Measurements from ENCODE around the gene FGF14.
"Not testable (repeated sequence)": the region's sequence is repeated elsewhere in the genome, so short reads cannot be mapped to it uniquely, and the experiment has no call there.

Gene FGF14

DNA sequence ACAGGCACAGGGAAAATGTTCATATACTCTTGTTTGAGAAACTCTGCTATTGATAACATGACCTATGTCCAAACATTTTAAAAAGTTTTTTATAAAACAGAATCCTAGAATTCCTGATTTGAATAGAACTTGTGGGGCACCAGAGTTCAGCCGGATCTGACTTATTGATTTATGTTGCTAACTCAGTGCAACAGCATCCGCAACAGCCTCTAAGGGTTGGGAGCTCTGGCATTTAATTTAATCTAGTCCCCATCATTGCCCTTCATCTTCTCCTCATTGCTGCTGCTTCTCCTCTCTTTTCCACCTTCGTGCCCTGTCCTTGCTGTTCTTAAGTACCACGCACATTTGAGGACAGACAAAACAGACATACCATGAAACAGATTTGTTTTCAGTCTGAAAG is 214.5 kb downstream of the FGF14 start:
- no peak for DNase-seq

DNA sequence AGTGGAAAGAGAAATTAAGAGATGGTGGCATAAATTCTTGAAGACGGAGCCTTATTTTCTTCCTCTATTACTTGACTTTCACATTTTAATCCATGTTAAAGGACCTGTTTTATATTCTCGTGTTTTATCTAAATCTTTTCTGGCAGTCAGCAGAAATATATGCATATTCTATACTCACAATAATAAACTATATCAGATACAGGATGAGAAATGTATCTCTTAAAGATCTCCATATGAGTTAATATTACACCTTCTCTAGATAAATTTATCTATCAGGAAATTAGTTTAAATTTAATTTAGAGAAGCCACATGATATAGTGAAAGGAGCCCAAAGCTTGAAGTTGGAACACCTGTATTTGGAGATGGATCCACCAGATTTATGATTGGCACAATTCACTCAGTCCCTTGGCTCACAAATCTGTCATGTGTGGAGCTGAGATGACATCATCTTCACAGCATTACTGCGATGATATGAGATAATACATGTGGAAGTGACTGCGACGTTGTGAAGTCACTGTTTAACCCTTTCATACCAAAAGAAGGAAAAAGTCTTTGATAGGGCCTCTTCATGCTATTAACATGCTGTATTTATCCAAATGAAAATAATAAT is 216.4 kb downstream of the FGF14 start:
- DNase-seq: no peak

DNA sequence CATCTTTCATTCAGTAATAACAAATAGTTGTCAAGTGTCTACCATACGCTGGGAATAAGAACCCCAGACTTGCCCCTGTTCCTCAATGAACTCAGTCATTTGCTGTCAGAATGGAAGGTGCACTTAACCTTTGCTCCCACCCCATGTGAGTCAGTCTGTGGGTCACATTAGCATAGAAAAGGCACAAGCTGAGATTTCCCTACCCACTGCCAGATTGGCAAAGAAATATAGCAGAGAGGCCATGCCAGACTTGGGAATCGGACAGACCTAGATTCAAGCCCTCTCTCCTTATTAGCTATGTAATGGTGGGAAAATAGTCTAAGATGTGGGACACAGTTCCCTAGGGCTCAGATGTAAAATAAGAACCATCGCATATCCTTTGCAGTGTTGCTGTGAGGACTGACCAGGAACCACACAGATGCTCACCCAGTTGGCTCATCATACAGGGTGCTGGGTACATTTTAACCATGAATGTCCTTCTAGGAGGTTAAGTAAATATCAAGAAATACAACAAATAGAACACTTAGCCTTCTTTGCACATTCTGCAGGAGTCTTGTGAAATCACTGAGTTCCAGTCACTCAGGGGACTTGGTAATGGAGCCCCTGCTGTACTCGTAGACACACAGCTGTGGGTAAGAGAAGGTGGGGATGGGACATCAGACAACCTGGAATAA is 218.2 kb downstream of the FGF14 start:
- no peak for DNase-seq

DNA sequence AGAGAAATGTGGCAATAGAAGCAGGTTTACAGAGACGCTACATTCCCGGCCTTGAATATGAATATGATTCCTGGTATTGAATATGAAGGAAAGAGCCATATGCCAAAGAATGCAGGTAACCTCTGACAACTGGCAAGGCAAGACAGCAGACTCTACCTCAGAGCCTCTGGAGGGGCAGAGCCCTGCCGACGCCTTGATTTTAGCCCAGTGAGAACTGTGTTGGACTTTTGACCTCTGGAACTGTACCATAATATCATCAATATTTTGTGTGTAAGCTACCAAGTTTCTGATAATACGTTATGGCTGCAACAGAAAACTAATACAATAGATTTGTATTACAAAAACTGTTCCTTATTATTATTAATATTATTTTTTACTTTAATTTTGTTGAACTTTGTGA is 219.7 kb downstream of the FGF14 start:
- no peak for DNase-seq

DNA sequence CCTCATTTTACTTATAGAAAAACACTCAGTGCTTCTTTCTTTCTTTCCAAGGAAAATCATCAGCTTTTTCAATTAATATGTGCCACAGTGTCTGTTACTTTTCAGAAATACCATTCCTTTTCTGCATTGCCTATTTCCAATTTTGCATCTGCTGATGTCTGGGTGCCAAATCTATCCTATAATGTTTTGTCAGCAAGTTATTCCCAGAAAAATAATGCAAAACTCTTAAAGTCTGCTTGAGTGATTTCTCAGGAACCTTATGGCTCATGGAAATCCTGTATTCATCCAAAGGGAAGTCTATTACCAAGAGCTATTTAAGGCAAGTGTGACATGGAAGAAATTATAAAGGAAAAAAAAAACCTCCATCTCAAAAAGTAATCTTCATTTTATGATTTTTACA is 224.4 kb downstream of the FGF14 start:
- no peak for DNase-seq

DNA sequence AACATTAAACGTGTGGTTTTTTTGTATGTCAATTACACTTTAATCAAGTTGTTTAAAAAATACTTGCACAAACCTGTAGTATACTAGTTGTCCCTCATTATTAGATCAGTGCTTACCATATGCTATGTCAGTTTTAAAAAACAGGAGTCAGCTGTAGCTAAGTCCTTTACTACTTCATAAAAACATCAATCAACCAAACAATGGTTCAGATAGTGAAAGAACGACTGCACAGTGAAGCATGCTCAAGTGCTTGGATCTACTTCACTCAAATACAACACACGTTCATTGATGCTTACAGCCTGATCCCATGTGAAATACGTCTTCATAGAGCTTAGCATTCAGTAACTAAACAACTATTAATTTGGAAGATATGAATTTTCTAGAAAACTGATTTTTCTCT is 225.0 kb downstream of the FGF14 start:
- no peak for DNase-seq

DNA sequence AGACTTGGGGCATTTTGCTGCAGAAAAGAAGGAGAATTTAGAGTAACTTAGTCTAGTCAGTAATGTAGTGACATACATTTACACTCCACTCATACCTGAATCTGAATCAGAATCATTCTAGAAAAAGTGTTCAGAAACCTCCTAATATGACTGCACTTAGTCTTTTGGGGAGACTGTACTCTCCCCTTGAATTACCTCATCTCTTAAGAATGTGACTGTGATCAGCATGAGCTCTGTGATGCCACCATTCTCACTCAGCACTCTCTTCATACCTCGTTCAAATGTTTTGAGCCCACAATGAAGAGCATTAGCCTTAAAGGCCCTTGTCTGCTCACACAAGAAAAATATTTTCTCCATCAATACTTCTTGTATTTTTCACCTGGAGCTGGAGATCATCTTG is 229.4 kb downstream of the FGF14 start:
- DNase-seq: no peak

DNA sequence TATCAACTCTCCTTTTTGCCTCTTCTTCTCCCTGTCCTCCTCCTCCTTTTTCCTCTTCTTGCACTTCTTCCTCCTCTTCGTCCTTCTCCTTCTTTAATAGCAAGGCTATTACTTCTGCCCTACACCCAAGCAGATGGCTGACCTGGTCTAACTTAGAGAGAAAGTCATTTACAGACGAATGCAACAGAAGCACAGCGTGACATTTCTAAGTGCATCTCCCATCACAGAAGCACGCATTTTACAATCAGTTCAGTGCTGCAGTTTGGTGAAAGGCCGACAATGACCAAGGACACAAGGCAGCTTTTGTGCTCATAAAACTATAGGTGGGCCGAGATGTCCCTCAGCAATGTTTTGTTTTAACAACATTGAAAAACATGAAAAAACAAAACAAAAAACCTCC is 231.5 kb downstream of the FGF14 start:
- no peak for DNase-seq

DNA sequence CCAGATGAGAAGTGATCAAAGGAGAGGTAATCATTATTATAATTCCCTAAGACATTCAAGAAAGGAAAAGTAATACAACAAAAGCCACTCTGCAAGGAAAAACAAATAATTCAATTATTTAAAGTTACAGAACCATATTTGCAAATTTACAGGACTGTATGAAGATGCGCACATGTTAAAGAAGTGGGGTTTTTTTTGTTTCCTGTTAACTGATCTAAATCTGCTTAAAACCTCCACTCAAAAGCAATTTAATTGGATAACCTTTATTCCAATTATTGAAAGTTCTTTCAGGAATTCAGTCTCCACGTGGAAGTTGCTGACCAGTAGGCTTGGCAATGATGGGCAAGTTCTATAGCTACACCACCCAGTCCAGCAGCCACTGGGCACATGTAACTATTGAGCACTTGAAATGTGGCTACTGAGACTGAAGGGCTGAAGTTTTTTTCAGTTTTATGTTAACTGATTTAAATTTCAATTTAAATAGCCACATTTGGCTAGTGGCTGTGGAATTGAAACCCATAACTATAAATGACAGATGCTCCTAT is 232.3 kb downstream of the FGF14 start:
- no peak for DNase-seq

DNA sequence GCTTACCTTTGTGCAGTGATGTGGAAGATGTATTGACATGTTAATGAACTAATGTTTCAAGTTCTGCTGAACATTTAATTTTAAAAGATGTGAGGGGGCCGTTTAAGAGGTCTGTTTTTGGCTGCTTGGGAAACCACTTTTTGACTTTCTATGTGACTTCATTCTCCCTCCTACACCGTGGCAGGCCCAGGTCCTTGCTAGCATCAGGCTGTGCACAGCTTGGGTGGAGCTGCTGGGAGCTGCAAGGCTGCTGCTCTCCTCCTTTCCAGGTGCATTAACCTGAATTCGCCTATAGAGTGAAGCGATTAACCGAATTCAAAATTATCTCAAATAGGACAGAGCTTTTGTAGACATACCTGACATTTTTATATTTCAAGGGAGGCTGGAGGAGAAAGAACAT is 249.1 kb downstream of the FGF14 start:
- DNase-seq: no peak

DNA sequence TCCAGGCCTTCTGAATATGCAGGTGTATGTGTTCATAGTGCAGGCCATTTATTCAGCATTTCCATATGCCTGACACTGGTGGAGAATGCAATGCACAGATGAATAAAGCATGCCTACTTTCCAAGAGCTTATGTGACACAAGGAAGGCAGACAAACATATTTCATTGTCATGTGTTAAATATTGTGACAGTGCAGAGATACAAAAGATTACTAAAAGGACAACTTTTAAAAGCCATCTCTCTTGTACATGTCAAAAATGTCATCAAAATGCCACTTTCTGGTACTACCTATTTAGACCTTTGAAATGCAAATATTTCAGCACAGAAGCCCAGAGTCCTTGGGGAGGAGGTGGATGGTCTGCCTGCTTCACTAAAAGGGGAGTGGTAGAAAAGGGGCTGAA is 254.5 kb downstream of the FGF14 start:
- DNase-seq: no peak

DNA sequence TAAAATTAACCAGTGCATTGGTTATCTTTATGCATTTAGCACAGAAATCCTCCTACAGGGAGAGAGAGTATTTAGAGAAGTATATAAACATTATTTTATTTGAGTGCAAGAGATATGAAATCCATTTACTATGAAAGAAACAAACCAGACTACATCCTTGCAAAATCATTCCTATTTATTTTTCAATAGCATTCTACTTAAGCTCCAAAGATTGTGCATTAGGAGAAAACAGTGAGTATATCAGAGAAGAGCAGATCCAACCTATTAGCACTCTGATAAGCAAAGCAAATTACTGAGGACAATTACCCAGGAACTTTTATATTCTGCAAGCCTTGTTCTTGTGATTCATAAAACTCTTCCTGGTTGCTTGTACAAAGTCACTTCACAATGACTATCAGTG is 256.1 kb downstream of the FGF14 start:
- DNase-seq: no peak

DNA sequence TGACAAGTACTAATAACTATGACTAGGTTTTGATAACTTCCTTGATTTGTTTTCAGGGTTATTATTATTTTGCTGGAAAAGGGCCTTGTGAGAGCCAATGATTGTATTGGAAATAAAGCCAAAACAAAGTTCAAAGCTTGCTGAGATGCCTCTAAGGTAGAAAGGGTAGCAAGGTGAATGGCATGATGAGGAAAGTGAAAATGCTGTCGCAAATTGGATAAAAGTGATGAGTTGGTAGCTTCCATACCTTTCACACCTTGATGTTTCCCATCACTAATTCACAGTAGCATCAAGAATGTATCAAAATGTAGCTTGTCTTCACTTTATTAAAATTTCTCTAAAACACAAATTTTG is 259.4 kb downstream of the FGF14 start:
- DNase-seq: no peak

DNA sequence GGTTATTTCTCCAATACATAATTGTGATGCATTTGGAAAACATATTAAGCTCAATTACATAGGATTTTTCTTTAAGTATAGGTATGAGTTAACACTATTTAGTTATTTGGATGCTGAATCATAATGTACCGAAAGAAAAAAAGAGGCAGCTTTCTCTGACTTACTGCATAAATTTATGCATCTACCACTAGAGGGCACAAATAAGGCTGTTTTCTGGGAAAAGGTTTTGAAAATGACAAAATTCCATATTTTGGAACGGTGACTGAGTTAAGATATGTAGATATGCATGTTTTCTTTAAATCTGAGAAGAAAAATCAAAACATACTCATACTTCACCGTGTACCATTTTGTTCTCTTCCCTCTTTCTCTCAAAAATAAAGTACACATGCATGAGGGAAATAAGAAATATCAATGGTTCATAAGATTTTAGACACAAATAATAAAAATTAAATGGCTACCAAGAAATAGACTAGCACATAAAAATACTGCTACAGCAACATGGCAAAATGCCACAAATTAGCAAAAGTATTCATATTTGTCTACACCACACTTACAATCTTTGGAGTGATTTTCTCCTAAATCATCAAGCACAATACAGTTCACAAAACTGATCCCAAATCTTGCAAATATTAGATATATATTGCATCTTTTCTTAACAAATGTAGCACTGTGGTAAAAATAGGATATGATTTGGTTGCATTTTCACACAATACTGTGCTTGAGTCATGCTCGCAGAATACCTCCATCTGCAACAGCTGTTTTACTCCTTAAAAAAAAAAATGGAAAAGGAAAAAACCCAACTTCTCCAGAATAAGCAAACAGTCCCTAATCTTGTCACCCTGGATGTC is 260.0 kb downstream of the FGF14 start:
- DNase-seq: peak; percentile 24

DNA sequence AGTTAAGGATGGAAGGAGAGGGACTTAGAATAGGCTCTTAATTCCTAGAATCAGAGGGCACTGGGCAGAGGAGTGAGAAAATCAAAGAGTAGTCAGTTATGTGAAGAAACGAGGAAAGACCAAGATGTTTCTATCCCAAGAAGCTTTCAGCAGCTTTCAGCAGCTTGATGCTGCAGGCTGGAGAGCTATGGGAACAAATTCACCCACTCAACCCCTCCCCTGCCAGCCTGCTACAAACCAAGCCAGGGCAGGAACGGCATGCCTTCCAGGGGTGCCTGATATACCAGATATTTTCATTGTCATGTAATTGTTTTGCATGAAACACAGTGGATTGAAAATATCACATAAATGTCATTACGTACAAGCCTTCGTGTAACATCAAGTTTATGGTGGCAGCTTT is 262.2 kb downstream of the FGF14 start:
- no peak for DNase-seq

DNA sequence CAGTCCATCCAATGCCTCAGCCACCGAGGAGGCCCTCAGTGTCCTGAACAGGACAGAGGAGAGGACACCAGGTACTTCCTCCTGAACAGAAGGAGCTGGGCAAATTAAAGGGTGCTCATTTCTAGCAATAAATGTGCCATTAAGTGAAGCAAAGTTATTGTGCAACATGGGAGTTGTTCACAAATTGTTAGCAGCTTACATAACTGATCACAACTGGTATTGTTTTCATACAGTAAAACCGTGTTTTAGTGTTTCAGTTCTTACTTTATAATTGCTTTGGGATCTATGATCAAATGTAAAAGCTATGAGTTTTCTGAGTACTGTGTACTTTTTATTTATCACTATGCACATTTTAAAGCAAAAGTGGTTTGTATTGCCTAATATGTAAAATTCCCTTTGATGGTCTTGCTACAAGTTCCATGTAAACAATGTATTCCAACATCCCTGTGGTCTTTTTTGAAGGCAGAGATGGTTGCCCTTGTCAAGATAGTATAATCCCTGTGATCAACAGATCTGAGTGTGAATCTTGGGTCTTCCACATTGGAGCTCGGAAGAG is 263.1 kb downstream of the FGF14 start:
- DNase-seq: no peak

DNA sequence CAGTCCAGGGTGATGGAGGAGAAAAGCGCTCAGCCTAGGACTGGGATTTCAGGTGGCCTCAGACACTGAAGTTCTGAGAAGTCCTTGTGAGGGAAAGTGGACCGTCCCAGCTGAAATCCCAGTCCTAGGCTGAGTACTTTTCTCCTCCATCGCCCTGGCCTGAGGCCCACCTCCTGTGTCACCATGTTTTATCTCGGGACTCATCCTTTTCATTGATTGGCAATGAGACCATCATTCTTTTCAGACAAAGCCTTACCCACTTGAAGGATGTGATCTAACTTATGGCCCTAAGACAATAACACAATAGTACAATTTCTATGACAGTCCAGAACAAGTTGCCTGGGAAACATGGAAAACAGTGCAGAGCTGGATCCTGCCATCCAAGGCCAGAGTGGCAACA is 263.9 kb downstream of the FGF14 start:
- not testable (repeated sequence) for DNase-seq

DNA sequence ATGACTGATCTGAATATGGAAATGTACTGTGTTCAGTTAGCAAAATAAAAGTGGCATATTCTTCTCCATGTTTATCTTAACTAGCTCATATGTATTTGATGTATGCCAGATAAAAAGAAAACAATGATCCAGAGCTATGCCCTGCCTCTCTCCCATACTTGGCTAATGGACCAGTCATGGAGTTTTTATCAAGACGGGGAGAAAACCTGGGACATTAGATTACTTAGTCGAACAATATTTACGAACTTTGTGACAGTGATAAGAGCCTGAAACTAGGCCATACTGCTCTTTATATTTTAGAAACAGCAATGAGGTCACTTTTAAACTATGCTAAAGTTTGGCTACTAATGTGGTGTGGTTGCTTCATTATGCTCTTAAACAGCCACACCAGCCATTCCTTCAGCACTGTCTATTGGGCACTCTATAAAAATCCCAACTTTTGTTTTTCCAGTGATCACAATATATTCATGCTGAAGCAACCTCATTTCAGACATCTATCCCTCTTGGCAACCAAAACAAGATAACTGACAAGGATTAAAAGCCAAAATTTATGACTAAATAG is 265.0 kb downstream of the FGF14 start:
- DNase-seq: no peak

DNA sequence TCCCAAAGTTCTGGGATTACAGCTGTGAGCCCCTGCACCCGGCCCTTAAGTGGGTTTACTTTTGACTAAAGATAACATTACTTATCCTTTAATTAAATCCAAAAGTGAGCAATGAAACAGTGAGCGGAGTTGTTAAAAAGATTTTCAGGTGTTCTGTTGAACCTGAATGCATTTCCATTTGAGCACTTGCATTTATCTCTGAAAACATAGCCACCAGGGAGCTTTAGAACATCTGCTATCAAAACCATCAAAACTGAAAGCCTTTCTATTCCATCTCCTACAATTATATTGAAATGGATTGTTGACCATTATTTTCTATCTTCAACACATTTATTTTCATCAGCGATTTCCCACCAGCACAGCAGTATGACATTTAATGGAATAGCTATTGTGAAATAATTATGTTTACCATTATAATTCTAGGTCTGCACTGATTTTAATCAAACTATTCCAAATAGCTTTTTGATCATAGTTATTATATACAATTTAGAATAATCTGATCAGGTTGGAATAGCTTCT is 269.0 kb downstream of the FGF14 start:
- no peak for DNase-seq

DNA sequence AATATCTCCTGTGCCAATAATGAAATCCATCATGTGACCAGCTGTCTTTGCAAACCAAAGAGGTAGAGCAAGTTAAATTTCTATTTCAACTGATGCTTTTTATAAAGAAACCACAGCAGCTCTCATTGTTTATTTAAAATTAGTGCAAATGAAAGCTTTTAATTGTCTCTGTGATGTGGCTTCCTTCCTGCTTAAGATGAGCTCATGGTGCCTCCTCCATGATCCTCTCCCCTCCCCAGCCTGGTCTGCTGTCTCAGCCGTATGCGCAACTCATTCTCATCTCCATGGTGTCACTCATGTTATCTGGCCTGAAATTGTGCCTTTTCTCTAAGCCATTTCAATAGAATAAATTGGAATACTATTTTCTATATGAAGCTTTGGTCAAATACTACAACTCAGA is 270.6 kb downstream of the FGF14 start:
- DNase-seq: no peak

DNA sequence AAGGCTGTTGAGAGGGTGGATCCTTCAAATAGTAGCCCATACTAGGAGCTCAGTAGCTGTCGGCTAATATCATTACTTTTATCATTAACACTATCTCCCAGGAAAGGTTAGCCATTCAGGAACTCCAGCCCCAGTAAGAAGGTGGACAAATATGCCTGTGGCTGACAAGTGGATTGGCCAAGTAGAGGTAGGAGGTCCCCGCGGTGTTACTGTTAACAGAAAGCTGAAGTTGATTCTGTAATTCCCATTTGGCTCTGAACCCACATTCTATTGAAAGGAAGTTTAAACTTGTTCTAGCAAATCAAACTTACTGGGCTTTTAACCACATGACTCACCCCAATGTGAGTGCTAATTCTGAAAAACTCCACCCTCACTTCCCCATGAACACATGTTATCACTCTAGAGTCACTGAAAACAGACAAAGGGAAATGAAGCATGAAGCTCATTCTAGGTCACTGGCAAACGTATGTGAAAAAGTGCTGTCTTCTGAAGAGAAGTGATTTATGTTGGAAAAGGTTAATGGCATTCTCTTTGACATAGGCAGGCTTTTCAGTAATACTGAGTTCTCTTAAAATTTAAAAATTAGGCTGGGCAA is 273.5 kb downstream of the FGF14 start:
- DNase-seq: peak; percentile 65

DNA sequence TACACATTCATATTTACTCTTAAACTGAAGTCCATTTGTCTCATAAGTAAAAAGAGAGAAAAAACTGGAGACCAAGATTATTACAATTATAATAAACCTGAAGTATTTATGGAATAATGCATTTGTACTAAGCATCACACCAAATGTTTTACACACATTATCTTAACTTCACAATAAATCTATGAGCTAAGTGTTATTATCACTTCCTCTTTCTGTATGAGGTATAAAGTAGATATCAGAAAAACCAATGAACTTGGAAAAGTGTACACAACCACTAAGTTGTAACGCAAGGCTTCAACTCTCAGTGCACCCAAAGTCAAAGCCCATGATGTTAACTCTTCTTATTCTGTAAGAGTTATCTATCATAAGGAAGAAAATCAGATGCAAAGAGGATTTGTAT is 274.7 kb downstream of the FGF14 start:
- no peak for DNase-seq

DNA sequence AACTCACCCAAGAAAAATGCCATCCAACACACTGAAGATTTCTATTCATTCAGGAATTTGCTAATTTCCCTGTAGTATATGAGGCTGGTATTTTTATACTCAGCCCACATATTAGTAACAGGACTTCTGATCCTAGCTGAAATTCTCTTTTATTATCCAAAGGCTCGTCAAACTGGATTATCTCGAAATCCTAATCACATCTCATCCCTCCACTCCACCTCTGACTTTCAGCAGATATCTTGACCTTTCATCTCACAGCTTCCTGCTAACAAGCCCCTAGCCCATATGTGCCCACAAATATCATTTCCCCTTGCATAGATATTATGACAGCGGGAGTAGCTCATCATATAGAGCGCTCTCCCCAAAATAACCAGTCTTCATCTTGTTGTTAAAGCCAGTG is 279.7 kb downstream of the FGF14 start:
- DNase-seq: no peak

All from NCI-H2171 treated with DMSO at 0.1 percent for 48 hours (cell line).